Brain microvascular endothelial cell (primary cell): ENCODE measurements around the gene ZFAND3.

Experiments
- DNase-seq: peaks from one replicate; pipeline ENCODE4 v3.0.0-alpha.2; 2020
- H3K27ac ChIP-seq: fragments of 250-450 bp; sonication (Bioruptor Pico); 2 replicates; pipeline ENCODE4 v1.5.1; 2020; ENCODE audit warnings: mild to moderate bottlenecking, moderate library complexity
- H3K27me3 ChIP-seq: fragments of 250-450 bp; sonication (Bioruptor Pico); replicated peaks from 2 replicates; pipeline ENCODE4 v1.5.1; 2020; ENCODE audit warnings: mild to moderate bottlenecking
- H3K36me3 ChIP-seq: fragments of 250-450 bp; sonication (Bioruptor Pico); replicated peaks from 2 replicates; pipeline ENCODE4 v1.5.1; 2020; ENCODE audit warnings: mild to moderate bottlenecking
- H3K4me3 ChIP-seq: 2 replicates; pipeline ENCODE4 v1.5.1; 2011; ENCODE audit warnings: low read depth, mild to moderate bottlenecking, control low read depth, low read length, moderate library complexity
- CTCF ChIP-seq: IDR thresholded peaks from 2 replicates; pipeline ENCODE4 v1.5.1; 2011; ENCODE audit warnings: low read depth, mild to moderate bottlenecking, moderate library complexity, low read length, control low read depth, inconsistent platforms; ENCODE audit errors: missing control alignments
- in situ Hi-C: cut with HindIII; loops from 2 replicates; pipeline ENCODE4 v1.10.0; 2017; ENCODE audit warnings: low sequenced_read_pairs, low pct_ligation_motif_present

The ZFAND3 gene

GRCh38 chr6:38133932-38134703 lies 314.6 kb downstream of the ZFAND3 start:
- in situ Hi-C loops, result no loop called here
- TF ChIP-seq CTCF, result no peak
- no peaks in the 10 kb centered on the region for H3K27me3 ChIP-seq
- no peaks in the 10 kb centered on the region for H3K36me3 ChIP-seq
- no peak overlapping the region for H3K4me3 ChIP-seq
- no peak for DNase-seq
- no peak overlapping the region for H3K27ac ChIP-seq

GRCh38 chr6:38134704-38135088 lies 315.2 kb downstream of the ZFAND3 start:
- TF ChIP-seq CTCF, result no peak
- no peak for DNase-seq
- Histone ChIP-seq H3K27ac (no peak overlapping the region), H3K27me3 (no peaks in the 10 kb centered on the region), H3K36me3 (no peaks in the 10 kb centered on the region), H3K4me3 (no peak overlapping the region)
- in situ Hi-C loops, result no loop called here

- no peaks in the 10 kb centered on the region for H3K36me3 ChIP-seq
- H3K27ac ChIP-seq, result no peak overlapping the region
- in situ Hi-C loops, result no loop called here
- H3K4me3 ChIP-seq, result no peak overlapping the region
- H3K27me3 ChIP-seq, result no peaks in the 10 kb centered on the region
- DNase-seq, result no peak
- no peak for TF ChIP-seq CTCF
Observed at GRCh38 chr6:38136547-38136946, 317.0 kb downstream of the ZFAND3 start.

GRCh38 chr6:38137608-38138265 lies 318.2 kb downstream of the ZFAND3 start:
- no peak overlapping the region for H3K27ac ChIP-seq
- in situ Hi-C loops, result no loop called here
- no peaks in the 10 kb centered on the region for H3K36me3 ChIP-seq
- DNase-seq, result no peak
- TF ChIP-seq CTCF, result no peak
- no peak overlapping the region for H3K4me3 ChIP-seq
- no peaks in the 10 kb centered on the region for H3K27me3 ChIP-seq

- no peak overlapping the region for H3K27ac ChIP-seq
- H3K4me3 ChIP-seq, result no peak overlapping the region
- no peaks in the 10 kb centered on the region for H3K27me3 ChIP-seq
- H3K36me3 ChIP-seq, result no peaks in the 10 kb centered on the region
- no peak for DNase-seq
- TF ChIP-seq CTCF, result no peak
- in situ Hi-C loops, result no loop called here
Observed at GRCh38 chr6:38138374-38138773, 318.8 kb downstream of the ZFAND3 start.
